ENCODE results near the gene NOM1. TPM values are rescaled to one million over a fixed set of nuclear protein-coding genes. Genes with fewer than 3 reads are reported as not detected.

Gene NOM1
- total RNA-seq, 4 donors from 2014 or later, result 12.6 to 20.8 (median 16.3) TPM

GRCh38 chr7:156993925-156994235 is 44.4 kb downstream of the NOM1 start:
- Histone ChIP-seq H3K4me3 (no peak overlapping the region), H3K36me3 (no peaks in the 10 kb centered on the region), H3K4me1 (no peaks in the 10 kb centered on the region), H3K27ac (replicated peaks in 1 of 4) (no peak overlapping the region), H3K9me3 (peaks cover 0 to 7% (median 3%) of the 10 kb centered on the region in 4 donors), H3K27me3 (peaks cover 0 to 96% (median 7%) of the 10 kb centered on the region in 4 donors)
- 67% methylated on average over 10 of the region's 10 CpGs for WGBS
- no peak for TF ChIP-seq CTCF (IDR thresholded peaks at IDR 0.05)
- no peak for TF ChIP-seq EP300 (IDR thresholded peaks at IDR 0.05)
- TF ChIP-seq POLR2A (IDR thresholded peaks at IDR 0.05; ENCODE audit: low read depth), result no peak
- no peak for TF ChIP-seq POLR2AphosphoS5 (IDR thresholded peaks at IDR 0.05)
- DNase-seq (ENCODE audit: extremely low spot score), result no peak
- intact Hi-C loops (cut with DNase I), result no loop called here

- peaks cover 0 to 98% (median 12%) of the 10 kb centered on the region in 4 donors for H3K27me3 ChIP-seq
- peaks cover 0 to 7% (median 3%) of the 10 kb centered on the region in 4 donors for H3K9me3 ChIP-seq
- peaks cover 2 to 5% (median 4%) of the 10 kb centered on the region in 4 donors for H3K4me1 ChIP-seq
- intact Hi-C loops (cut with DNase I), result no loop called here
- no peak overlapping the region for H3K4me3 ChIP-seq
- no peak for DNase-seq (ENCODE audit: extremely low spot score)
- H3K36me3 ChIP-seq, result no peaks in the 10 kb centered on the region
- WGBS, result 86% methylated on average over 8 of the region's 8 CpGs
- TF ChIP-seq POLR2AphosphoS5 (IDR thresholded peaks at IDR 0.05) (no peak), CTCF (IDR thresholded peaks at IDR 0.05) (no peak), POLR2A (IDR thresholded peaks at IDR 0.05; ENCODE audit: low read depth) (no peak), EP300 (IDR thresholded peaks at IDR 0.05) (no peak)
- no peak overlapping the region for H3K27ac ChIP-seq (replicated peaks in 1 of 4)
Observed at GRCh38 chr7:156994417-156994816, 44.9 kb downstream of the NOM1 start.

- Histone ChIP-seq H3K27me3 (peaks cover 15 to 98% (median 55%) of the 10 kb centered on the region in 4 donors), H3K4me1 (peaks cover 30 to 51% (median 44%) of the 10 kb centered on the region in 4 donors)
- WGBS, result 34% methylated on average over 22 of the region's 57 CpGs
Observed at GRCh38 chr7:156998988-156999957, 49.8 kb downstream of the NOM1 start.

GRCh38 chr7:156999958-157000726 is 50.6 kb downstream of the NOM1 start:
- H3K4me1 ChIP-seq, result peaks cover 35 to 60% (median 53%) of the 10 kb centered on the region in 4 donors
- peaks cover 15 to 100% (median 62%) of the 10 kb centered on the region in 4 donors for H3K27me3 ChIP-seq
- WGBS, result 1% methylated on average over 29 of the region's 75 CpGs

More at GRCh38 chr7:156998988-156999957, 49.8 kb downstream of the NOM1 start:
- no peak for DNase-seq (ENCODE audit: extremely low spot score)
- intact Hi-C loops (cut with DNase I), result no loop called here
- TF ChIP-seq POLR2A (IDR thresholded peaks at IDR 0.05; ENCODE audit: low read depth) (no peak), CTCF (IDR thresholded peaks at IDR 0.05) (no peak), EP300 (IDR thresholded peaks at IDR 0.05) (no peak), POLR2AphosphoS5 (IDR thresholded peaks at IDR 0.05) (no peak)
- Histone ChIP-seq H3K36me3 (no peaks in the 10 kb centered on the region), H3K9me3 (peaks cover 0 to 7% (median 3%) of the 10 kb centered on the region in 4 donors), H3K4me3 (peak overlapping the region; percentile 48 to 62 (median 53)), H3K27ac (replicated peaks in 1 of 4) (no peak overlapping the region)

More at GRCh38 chr7:156999958-157000726, 50.6 kb downstream of the NOM1 start:
- intact Hi-C loops (cut with DNase I), result no loop called here
- TF ChIP-seq POLR2A (IDR thresholded peaks at IDR 0.05; ENCODE audit: low read depth) (no peak), EP300 (IDR thresholded peaks at IDR 0.05) (no peak), POLR2AphosphoS5 (IDR thresholded peaks at IDR 0.05) (no peak), CTCF (IDR thresholded peaks at IDR 0.05) (no peak)
- Histone ChIP-seq H3K4me3 (peak overlapping the region; percentile 48 to 62 (median 53)), H3K36me3 (no peaks in the 10 kb centered on the region), H3K9me3 (peaks cover 0 to 7% (median 3%) of the 10 kb centered on the region in 4 donors), H3K27ac (replicated peaks in 1 of 4) (no peak overlapping the region)
- no peak for DNase-seq (ENCODE audit: extremely low spot score)

All from esophagus muscularis mucosa (tissue), 4 donors.